ENCODE measurements around the gene KCNK15.

- TF ChIP-seq, protein P1, sequence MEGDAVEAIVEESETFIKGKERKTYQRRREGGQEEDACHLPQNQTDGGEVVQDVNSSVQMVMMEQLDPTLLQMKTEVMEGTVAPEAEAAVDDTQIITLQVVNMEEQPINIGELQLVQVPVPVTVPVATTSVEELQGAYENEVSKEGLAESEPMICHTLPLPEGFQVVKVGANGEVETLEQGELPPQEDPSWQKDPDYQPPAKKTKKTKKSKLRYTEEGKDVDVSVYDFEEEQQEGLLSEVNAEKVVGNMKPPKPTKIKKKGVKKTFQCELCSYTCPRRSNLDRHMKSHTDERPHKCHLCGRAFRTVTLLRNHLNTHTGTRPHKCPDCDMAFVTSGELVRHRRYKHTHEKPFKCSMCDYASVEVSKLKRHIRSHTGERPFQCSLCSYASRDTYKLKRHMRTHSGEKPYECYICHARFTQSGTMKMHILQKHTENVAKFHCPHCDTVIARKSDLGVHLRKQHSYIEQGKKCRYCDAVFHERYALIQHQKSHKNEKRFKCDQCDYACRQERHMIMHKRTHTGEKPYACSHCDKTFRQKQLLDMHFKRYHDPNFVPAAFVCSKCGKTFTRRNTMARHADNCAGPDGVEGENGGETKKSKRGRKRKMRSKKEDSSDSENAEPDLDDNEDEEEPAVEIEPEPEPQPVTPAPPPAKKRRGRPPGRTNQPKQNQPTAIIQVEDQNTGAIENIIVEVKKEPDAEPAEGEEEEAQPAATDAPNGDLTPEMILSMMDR (IDR thresholded peaks at IDR 0.05) = no peak
- no peak for TF ChIP-seq POLR2A (IDR thresholded peaks at IDR 0.05)
Observed at GRCh38 chr20:44705364-44706094, 40.1 kb upstream of the KCNK15 start.
